Measurements from ENCODE around the gene HDGFL1.

Gene HDGFL1

GRCh38 chr6:22601984-22602383 is 32.6 kb downstream of the HDGFL1 start:
- FAIRE-seq = no peak

GRCh38 chr6:22605736-22606135 is 36.4 kb downstream of the HDGFL1 start:
- no peak for TF ChIP-seq SPI1 (IDR thresholded peaks at IDR 0.05; ENCODE audit: low read depth, low read length)
- TF ChIP-seq POLR2A (IDR thresholded peaks at IDR 0.05; ENCODE audit: low read depth, low read length) = no peak
- no peak for TF ChIP-seq POLR2AphosphoS5 (IDR thresholded peaks at IDR 0.05; ENCODE audit: low read depth, low read length)
- no peak for TF ChIP-seq TAF1 (IDR thresholded peaks at IDR 0.05; ENCODE audit: low read depth, low read length)
- TF ChIP-seq PAX5 (IDR thresholded peaks at IDR 0.05; ENCODE audit: insufficient read depth, low read length, severe bottlenecking) = no peak
- TF ChIP-seq POU2F2 (IDR thresholded peaks at IDR 0.05; ENCODE audit: low read depth, low read length) = no peak
- DNase-seq (ENCODE audit: insufficient read length, low spot score) (no peak), FAIRE-seq (no peak)

More at GRCh38 chr6:22601984-22602383, 32.6 kb downstream of the HDGFL1 start:
- TF ChIP-seq PAX5 (IDR thresholded peaks at IDR 0.05; ENCODE audit: insufficient read depth, low read length, severe bottlenecking) = no peak
- no peak for TF ChIP-seq SPI1 (IDR thresholded peaks at IDR 0.05; ENCODE audit: low read depth, low read length)
- no peak for TF ChIP-seq POU2F2 (IDR thresholded peaks at IDR 0.05; ENCODE audit: low read depth, low read length)
- TF ChIP-seq POLR2A (IDR thresholded peaks at IDR 0.05; ENCODE audit: low read depth, low read length) = no peak
- no peak for DNase-seq (ENCODE audit: insufficient read length, low spot score)

- DNase-seq (ENCODE audit: insufficient read length, low spot score) (no peak), FAIRE-seq (no peak)
- TF ChIP-seq SPI1 (IDR thresholded peaks at IDR 0.05; ENCODE audit: low read depth, low read length) = no peak
- no peak for TF ChIP-seq POLR2AphosphoS5 (IDR thresholded peaks at IDR 0.05; ENCODE audit: low read depth, low read length)
- TF ChIP-seq POLR2A (IDR thresholded peaks at IDR 0.05; ENCODE audit: low read depth, low read length) = no peak
- TF ChIP-seq PAX5 (IDR thresholded peaks at IDR 0.05; ENCODE audit: insufficient read depth, low read length, severe bottlenecking) = no peak
- no peak for TF ChIP-seq POU2F2 (IDR thresholded peaks at IDR 0.05; ENCODE audit: low read depth, low read length)
- TF ChIP-seq TAF1 (IDR thresholded peaks at IDR 0.05; ENCODE audit: low read depth, low read length) = no peak
Observed at GRCh38 chr6:22610127-22610526, 40.8 kb downstream of the HDGFL1 start.

- no peak for DNase-seq (ENCODE audit: insufficient read length, low spot score)
- no peak for FAIRE-seq
- TF ChIP-seq TAF1 (IDR thresholded peaks at IDR 0.05; ENCODE audit: low read depth, low read length) = no peak
- no peak for TF ChIP-seq POLR2AphosphoS5 (IDR thresholded peaks at IDR 0.05; ENCODE audit: low read depth, low read length)
- TF ChIP-seq SPI1 (IDR thresholded peaks at IDR 0.05; ENCODE audit: low read depth, low read length) = no peak
- TF ChIP-seq POLR2A (IDR thresholded peaks at IDR 0.05; ENCODE audit: low read depth, low read length) = no peak
- TF ChIP-seq PAX5 (IDR thresholded peaks at IDR 0.05; ENCODE audit: insufficient read depth, low read length, severe bottlenecking) = no peak
- TF ChIP-seq POU2F2 (IDR thresholded peaks at IDR 0.05; ENCODE audit: low read depth, low read length) = no peak
Observed at GRCh38 chr6:22612236-22612635, 42.9 kb downstream of the HDGFL1 start.

GRCh38 chr6:22613051-22613450 is 43.7 kb downstream of the HDGFL1 start:
- no peak for TF ChIP-seq PAX5 (IDR thresholded peaks at IDR 0.05; ENCODE audit: insufficient read depth, low read length, severe bottlenecking)
- TF ChIP-seq POLR2A (IDR thresholded peaks at IDR 0.05; ENCODE audit: low read depth, low read length) = no peak
- no peak for TF ChIP-seq SPI1 (IDR thresholded peaks at IDR 0.05; ENCODE audit: low read depth, low read length)
- no peak for TF ChIP-seq TAF1 (IDR thresholded peaks at IDR 0.05; ENCODE audit: low read depth, low read length)
- no peak for TF ChIP-seq POU2F2 (IDR thresholded peaks at IDR 0.05; ENCODE audit: low read depth, low read length)
- no peak for TF ChIP-seq POLR2AphosphoS5 (IDR thresholded peaks at IDR 0.05; ENCODE audit: low read depth, low read length)
- FAIRE-seq (no peak), DNase-seq (ENCODE audit: insufficient read length, low spot score) (no peak)

GRCh38 chr6:22613695-22614094 is 44.3 kb downstream of the HDGFL1 start:
- DNase-seq (ENCODE audit: insufficient read length, low spot score) (no peak), FAIRE-seq (no peak)
- TF ChIP-seq SPI1 (IDR thresholded peaks at IDR 0.05; ENCODE audit: low read depth, low read length) = no peak
- no peak for TF ChIP-seq PAX5 (IDR thresholded peaks at IDR 0.05; ENCODE audit: insufficient read depth, low read length, severe bottlenecking)
- TF ChIP-seq POLR2AphosphoS5 (IDR thresholded peaks at IDR 0.05; ENCODE audit: low read depth, low read length) = no peak
- TF ChIP-seq TAF1 (IDR thresholded peaks at IDR 0.05; ENCODE audit: low read depth, low read length) = no peak
- TF ChIP-seq POLR2A (IDR thresholded peaks at IDR 0.05; ENCODE audit: low read depth, low read length) = no peak
- no peak for TF ChIP-seq POU2F2 (IDR thresholded peaks at IDR 0.05; ENCODE audit: low read depth, low read length)

- no peak for TF ChIP-seq TAF1 (IDR thresholded peaks at IDR 0.05; ENCODE audit: low read depth, low read length)
- TF ChIP-seq POLR2AphosphoS5 (IDR thresholded peaks at IDR 0.05; ENCODE audit: low read depth, low read length) = no peak
- no peak for TF ChIP-seq SPI1 (IDR thresholded peaks at IDR 0.05; ENCODE audit: low read depth, low read length)
- TF ChIP-seq POLR2A (IDR thresholded peaks at IDR 0.05; ENCODE audit: low read depth, low read length) = no peak
- TF ChIP-seq POU2F2 (IDR thresholded peaks at IDR 0.05; ENCODE audit: low read depth, low read length) = no peak
- no peak for TF ChIP-seq PAX5 (IDR thresholded peaks at IDR 0.05; ENCODE audit: insufficient read depth, low read length, severe bottlenecking)
- DNase-seq (ENCODE audit: insufficient read length, low spot score) (no peak), FAIRE-seq (no peak)
Observed at GRCh38 chr6:22614547-22614946, 45.2 kb downstream of the HDGFL1 start.

GRCh38 chr6:22621028-22621427 is 51.7 kb downstream of the HDGFL1 start:
- DNase-seq (ENCODE audit: insufficient read length, low spot score) (no peak), FAIRE-seq (no peak)
- TF ChIP-seq POLR2AphosphoS5 (IDR thresholded peaks at IDR 0.05; ENCODE audit: low read depth, low read length) (no peak), PAX5 (IDR thresholded peaks at IDR 0.05; ENCODE audit: insufficient read depth, low read length, severe bottlenecking) (no peak), SPI1 (IDR thresholded peaks at IDR 0.05; ENCODE audit: low read depth, low read length) (no peak), POLR2A (IDR thresholded peaks at IDR 0.05; ENCODE audit: low read depth, low read length) (no peak), POU2F2 (IDR thresholded peaks at IDR 0.05; ENCODE audit: low read depth, low read length) (no peak), TAF1 (IDR thresholded peaks at IDR 0.05; ENCODE audit: low read depth, low read length) (no peak)
